OCI-M2 (cell line): ENCODE measurements around the gene E2F3.

Experiments
- DNase-seq: peaks from one replicate; lab custom pipeline; 2025; ENCODE audit not compliant: unreplicated experiment; lab: John Stamatoyannopoulos, UW

Gene E2F3

DNA sequence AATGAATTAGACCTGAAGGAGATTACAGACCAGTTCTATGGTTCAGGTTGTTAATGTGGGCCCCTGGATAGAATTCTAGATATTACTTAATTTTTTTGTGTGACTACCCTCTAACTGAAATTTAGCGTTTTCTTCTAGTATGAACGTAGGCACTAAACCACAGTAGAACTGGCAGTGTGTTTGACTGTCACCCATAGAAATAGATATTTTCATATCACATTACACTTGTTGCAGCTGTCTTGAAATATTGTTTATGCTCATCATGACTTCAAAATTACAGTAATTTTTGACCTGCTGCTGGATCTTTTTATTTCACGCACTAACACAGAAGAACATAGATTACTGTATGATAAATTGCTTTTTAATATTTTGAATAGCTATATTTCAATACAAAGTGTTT lies 31.6 kb downstream of the E2F3 start:
- no peak for DNase-seq

DNA sequence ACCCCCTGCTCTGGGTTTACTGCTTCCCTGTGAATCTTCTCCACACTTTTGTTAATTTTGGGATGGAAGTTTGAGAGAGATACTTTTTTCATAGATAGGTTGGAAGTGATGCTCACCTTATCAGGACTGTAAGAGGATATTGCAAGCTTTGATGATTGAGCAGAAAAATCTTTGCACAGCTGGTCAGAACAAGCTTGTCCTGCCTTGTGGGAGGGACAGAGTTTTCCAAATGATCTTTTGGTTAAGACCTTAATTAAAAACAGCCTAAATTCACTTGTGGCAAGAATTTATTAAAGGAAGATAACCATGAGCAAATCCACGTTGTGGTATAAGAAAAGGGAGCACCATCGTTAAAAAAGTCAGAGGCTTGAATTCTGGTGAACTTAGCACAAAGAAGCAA lies 32.2 kb downstream of the E2F3 start:
- no peak for DNase-seq

DNA sequence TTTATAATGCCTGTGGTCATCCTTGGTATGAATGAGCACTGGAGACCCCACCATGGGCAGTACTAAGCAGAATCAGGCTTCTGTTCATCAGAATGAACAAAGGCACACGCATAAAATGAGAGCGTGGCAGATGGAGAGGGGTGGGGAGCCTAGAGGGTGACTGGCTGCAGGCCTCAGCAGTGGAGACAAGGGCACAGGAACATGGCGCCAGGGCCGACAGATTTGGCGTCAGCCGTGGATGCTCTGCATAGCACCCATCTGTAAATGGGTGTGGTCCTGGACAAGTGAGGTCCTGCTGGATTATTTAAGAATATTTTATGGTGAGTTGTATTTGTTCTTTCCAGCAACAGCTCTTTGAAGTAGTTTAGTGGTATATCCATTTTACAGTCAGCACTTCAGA lies 33.1 kb downstream of the E2F3 start:
- DNase-seq, result no peak

DNA sequence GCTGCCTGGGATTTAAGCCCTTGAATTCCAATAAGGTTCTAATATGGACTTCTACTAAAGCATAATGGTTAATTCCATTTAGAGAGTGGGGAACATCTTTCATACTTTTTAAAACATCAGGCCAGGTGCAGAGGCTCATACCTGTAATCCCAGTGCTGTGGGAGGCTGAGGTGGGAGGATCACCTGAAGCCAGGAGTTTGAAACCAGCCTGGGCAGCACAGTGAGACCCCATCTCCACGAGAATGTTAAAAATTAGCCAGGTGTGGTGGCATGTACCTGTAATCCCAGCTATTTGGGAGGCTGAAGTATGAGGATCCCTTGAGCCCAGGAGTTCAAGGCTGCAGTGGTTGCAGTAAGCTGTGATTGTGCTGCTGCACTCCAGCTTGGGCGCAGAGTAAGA lies 35.0 kb downstream of the E2F3 start:
- DNase-seq, result no peak

DNA sequence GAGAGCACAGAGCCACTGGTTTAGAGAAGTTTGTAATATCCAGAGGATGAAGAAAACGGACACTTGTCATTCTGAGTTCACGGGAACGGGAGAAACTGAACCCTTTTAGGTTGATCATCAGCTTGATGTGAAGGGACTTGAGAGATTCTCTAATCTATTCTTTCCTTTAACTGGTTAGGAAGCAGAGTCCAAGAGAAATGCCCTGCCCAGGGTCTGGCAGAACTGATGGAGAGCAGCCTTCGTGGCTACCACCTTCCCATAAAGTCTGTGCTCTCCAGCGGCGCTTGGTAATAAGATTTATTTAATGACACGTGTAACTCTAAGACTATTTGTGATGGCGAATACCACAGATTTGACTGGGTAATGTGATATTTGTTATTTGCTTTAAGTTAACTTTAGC lies 36.0 kb downstream of the E2F3 start:
- DNase-seq, result no peak

DNA sequence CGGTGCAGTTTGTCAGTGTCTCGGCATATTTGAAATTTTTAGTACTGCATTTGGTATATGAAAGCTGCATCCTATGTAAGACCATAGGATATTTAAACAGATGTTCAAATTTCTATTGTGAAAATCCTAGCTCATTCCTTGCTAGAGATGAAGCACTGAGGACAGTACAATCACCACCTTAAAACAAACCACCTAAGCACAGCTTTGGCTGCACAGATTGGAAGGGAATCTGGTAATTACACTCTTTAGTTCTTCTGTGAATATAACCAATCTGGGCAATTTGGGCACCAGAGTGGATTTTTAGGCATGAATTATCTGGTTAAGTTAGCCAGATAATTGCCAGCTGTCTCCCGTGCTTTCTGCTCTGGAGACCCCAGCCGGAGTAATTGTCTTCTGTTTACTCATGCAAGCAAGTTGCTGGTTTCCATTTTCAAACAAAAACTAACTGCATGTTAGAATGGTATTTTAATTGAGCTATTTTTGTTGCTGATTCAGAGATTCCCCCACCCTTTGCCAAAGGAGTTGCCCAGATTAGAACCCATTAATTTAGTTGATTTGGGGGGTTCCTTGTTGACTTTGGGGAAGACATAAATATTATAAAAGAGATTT lies 36.9 kb downstream of the E2F3 start:
- no peak for DNase-seq

DNA sequence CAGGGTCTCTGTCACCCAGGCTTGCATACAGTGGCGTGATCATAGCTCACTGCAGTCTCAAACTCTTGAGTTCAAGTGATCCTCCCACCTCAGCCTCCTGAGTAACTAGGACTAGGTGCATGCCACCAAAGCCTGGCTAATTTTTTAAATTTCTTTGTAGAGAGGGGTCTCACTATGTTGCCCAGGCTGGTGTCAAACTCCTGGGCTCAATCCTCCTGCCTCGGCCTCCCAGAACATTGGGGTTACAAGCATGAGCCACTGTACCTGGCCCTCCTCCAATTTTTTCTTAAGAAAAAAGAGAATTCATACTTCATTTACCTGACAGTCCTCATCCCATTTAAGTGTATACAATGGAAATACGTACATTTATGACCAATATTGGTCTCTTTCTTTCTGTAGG lies 37.9 kb downstream of the E2F3 start:
- DNase-seq, result no peak

DNA sequence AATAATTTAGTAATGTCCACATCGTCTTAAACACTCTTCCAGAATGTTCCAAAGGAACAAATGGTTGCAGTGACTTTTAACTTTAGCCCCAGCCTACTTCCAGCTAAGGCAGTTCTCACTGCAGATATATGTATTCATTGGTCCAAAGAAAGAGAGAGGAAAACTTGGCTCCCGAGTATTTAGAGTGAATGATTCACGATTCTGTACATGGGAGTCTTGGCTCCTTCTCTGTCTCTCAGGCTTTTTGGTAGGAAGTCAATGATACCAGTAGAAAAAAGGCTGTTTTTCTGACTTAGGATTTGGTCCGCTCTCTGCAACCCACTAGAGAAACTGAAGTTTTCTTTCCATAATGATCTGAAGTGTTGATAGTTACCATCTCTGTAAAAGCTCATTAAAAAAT lies 38.6 kb downstream of the E2F3 start:
- DNase-seq, result no peak

DNA sequence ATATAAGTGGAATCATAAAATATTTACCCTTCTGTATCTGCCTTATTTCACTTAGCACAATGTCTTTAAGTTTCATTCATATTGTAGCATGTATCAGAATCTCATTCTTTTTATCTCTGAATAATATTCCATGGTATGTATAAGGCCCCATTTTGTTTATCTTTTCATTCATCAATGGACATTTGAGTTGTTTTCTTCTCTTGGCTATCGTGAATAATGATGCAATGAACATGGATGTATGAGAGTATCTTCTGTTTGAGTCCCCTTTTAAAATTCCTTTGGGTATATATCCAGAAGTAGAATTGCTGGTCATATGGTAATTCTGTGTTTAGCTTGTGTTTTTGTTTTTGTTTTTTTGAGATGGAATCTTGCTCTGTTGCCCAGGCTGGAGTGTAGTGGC lies 39.6 kb downstream of the E2F3 start:
- DNase-seq, result no peak

DNA sequence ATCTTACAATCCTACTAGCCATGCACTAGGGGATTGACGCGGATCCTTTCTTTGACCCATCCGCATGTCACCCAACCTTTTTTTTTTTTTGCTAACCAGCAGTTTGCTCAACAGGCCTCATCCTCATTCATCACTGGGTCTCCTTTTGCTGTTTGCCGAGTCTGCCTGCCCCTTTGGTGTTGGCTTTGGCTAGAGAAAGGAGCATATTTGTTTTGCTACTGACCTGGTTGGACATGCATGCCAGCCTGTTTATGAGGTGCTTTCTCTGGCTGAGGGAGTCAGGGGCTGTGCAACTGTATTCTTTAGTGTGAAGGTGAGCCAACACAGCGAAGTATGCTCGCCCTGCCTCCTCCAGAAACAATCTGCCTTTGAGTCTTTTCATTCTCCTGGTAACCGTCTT lies 40.2 kb downstream of the E2F3 start:
- DNase-seq, result no peak

DNA sequence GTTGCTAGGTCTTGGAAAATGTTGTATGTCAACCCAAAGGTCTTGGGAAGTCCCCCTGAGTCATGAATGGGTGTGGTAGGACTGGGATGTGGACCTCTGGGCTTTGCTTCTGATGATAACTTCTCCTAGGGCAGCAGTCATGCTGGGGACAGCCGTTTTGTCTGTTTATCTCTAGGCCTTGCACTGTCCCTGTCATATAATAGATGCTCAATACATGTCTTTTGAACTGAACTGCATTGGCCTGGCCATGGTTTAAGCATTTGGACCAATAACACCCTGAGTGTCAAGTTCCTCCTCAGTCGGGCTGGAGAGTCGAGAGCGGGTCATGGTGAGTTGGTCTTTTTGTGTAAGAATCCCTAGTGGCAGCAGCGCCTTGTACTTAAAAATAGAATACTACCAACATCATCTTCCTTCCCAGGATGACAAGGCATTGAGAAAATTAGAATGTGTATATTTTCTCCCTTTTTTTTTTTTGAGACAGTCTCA lies 43.1 kb downstream of the E2F3 start:
- no peak for DNase-seq

DNA sequence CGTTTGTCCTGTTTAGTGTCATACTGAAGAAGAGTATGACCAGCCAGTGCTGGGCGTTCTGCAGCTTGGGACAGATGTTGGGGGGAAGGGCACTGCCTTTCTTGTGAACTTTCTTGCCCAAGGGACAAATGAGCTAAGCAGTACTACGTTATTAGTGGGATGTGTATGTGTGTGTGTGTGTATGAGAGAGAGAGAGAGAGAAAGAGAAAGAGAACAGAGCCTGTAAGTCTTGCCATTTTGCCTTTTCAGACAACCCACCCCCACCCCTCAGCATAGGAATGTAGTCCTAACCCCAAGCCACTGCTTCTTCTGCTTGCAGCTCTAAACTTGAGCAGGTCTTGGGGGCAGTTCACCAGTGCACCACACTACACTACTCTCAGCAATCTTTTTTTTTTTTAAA lies 45.5 kb downstream of the E2F3 start:
- no peak for DNase-seq

DNA sequence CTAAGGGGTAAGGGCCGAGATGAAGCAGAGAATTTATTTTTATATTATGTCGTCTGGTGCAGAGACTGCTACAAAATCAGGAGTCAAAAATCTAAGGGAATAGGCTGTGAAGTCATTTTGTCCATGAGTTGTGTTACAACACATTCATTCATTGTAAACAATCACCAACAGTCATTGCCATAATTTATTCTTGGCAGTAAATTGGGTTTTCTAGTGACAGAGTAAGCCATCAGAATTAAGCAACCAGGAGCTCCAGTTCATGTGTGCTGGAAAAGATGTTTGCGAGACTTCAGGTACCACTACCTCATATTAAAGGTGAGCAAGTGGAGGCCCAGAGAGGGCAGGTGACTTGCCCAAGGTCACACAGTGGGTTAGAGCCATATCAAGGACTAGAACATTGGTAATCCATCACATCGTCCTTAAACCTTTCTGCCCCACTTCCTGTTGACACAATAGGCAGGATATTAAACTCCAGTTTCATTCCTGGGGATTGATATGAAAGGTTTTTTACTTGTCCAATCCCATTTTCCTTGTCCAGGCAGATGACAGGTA lies 46.0 kb downstream of the E2F3 start:
- DNase-seq, result no peak

DNA sequence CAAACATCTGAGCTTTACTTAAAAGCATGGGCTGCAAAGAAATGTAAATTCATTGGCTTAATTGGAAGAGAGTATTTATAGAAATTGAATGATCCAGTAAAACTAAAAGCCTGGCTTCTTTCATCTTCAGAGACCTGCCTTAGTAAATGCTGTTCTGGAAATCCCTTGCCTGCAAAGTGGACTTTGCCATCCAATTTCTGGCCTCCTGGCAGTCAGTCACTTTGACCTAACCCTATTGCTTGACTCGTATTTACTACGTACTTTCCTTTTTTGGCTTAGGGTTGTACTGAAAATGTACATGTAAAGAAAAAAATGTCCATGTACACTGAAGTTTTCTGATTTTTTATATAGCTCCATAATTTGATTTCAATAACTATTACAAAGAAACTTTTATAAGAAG lies 47.1 kb downstream of the E2F3 start:
- DNase-seq, result no peak

DNA sequence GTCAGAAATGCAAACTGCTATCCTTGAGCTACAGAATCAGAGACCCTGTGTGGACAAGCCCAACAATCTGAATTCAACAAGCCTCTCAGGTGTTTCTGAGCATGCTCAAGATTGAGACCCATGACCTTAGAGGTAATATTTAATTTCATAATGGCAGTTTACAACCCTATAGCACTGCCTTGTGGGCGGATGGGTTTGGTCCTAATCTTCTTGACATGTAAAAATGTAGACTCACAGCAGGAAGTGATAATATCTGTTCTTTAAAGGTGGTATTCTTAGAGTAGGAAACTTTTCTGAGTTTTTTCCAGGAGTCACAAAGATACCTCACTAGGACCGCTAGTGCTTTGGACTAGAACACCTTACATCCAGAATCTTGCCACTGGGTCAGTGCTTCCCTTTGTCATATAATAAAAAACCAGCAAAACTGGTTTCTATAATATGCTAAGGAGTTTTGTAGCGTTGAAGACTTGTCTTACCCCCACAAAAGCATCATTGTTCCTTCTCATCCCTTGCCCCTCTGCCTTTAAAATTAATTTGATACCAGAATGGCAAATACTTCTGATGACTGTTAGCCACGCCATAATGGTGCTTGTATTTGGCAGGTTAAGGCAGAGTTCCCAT lies 52.6 kb downstream of the E2F3 start:
- DNase-seq, result no peak

DNA sequence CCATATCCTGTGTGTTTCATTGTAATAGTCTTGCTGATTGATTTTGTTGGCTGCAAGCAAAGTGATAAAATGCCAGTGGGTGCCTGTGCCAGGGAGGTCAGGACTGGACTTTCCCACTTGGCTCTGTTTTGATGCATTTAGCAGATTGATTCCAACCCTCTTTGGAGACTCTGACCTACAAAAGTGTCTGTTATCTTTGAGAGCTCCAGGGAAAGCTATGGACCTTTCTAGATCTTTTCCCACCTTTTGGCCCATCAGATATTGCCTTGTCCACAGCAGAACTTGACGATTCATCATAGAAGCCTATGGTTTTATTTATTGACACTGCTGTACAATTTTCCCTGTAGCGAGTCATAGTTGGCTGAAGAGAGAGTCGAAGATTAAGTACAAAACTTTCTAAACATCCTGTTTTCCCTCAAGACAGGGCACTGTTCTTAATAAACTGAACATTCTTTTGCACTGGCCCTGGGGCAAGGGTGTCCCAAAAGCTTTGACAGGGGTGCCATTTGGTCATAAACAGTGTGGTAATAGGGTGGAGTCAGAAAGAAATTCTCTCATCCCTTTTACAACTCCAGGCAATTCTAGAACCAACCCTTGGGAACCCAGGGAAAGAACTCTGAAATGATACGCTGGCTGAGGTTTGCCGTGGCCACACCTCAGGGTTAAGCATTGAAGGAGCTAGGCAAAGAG lies 53.7 kb downstream of the E2F3 start:
- DNase-seq, result no peak

DNA sequence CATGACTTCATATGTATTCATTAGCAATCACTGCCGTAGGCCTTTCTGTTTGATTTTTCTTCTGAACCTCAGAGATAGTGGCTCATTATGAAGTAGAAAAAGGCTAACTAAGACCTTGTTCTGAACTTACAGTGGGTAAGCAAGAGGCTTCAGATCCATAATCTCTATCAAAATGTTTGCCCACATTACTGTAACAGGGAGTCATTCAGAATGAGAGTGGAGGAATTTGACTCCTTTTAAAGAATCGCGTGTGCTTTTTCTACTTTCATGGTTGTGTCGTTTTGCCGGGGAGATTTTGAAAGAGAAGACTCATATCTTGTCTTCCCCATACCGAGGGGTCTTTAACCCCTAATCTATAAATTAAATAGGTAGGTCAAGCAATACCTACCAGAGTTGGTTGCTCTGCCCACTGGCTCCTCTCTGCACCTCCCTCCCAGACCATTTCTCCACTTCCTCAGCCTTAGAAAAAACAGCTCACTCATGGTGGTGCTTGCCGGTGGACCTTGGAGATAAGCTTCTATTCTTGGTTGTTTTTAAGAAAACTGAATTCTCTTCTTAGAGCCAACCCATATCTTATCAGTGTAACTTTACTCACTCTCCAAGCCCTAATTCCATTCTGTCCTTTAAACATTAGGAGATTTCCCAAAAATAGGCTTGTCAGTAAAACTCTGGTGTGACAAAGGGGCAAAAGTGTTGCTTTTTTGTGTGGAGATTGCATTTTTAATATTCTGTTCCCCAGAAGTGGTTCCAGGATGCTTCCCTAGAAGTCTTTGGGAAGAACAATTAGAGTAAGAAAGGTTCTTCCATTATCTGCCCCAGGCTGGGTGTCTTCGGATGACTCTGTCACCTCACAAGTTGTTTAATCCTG lies 56.6 kb downstream of the E2F3 start:
- DNase-seq, result peak; percentile 70

DNA sequence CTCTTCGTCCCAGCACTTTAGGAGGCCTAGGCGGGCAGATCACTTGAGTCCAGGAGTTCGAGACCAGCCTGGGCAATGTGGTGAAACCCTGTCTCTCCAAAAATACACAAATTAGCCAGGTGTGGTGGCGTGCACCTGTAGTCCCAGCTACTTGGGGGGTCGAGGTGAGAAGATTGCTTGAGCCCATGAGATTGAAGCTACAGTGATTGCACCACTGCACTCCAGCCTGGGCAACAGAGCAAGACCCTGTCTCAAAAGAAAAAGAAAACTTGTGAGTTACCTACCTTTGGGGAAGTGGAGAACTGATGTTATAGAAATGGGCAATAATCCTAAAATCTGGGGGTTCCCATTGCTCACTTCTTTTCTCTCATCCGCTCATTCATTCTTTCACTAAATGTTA lies 58.0 kb downstream of the E2F3 start:
- no peak for DNase-seq

DNA sequence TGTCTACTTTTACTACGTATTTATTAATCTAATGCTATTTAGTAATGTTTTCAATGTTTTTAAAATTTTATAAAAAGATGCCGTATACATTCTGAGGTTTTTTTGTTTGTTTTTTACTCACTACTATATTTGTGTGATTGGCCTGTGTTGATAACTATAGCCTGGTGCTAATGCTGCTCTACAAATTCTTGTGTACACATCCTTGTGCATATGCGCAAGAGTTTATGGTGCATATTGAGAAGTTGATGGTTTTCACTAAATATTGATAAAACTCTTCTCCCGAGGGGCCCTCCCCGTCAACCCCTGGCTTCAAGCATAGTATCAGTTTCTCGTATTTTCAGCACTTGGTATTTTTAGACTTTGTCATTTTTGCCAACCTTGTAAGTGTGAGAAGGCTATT lies 59.9 kb downstream of the E2F3 start:
- no peak for DNase-seq

DNA sequence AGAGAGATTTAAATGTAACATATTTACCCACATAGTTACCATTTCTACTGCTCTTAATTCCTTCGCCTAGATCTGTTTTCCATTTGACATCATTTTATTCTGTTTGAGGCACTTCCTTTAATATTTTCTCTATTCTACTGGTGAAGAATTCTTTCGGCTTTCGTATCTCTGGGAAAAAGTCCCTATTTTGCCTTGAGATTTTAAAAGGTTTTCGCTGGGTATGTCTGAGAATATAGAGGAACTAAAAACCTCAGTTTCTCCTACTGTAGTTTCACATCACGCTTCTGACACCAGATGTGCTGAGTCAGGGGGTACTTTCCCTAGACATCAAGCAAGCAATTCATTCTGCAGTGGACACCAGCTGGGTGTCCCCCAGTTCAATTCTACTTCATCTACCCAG lies 61.7 kb downstream of the E2F3 start:
- DNase-seq, result no peak

DNA sequence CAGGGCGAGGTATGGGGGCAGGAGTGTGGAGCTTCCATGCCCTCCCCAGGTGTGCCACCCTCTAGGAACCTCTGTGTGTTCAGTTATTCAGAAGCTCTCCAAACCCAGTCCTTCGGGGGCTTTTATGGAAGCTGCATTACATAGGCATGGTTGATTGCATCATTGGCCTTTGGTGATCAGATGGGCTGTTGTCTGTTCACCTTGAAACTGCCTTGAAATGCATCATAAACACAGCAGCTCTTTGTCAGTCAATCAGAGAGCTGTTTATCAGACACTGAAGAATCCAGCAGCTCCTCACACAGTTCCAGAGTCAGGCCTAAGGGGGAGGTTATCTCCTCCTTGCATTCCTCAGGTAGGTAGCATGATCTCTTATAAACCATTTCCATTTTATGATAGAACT lies 62.4 kb downstream of the E2F3 start:
- no peak for DNase-seq
